Osteoblast (primary cell): Measurements from ENCODE around the gene HDAC2. TPM values are rescaled to one million over a fixed set of nuclear protein-coding genes. Genes with fewer than 3 reads are reported as not detected.

Source experiments
- DNase-seq: peaks from one replicate; pipeline ENCODE4 v3.0.0; 2011; ENCODE audit warnings: low spot score, mixed read lengths; ENCODE audit not compliant: insufficient read length; ENCODE audit errors: missing footprints
- H2AFZ ChIP-seq: 2 replicates; pipeline ENCODE4 v1.6.0; 2011; ENCODE audit warnings: mild to moderate bottlenecking, low read length
- H3K27ac ChIP-seq: 2 replicates; pipeline ENCODE4 v1.5.1; 2011; ENCODE audit warnings: mild to moderate bottlenecking, low read depth, low read length, moderate library complexity
- H3K27me3 ChIP-seq: 2 replicates; pipeline ENCODE4 v1.6.0; 2012; ENCODE audit warnings: mild to moderate bottlenecking, control low read depth, inconsistent platforms, low read length, moderate library complexity; ENCODE audit not compliant: insufficient read depth
- H3K36me3 ChIP-seq: 2 replicates; pipeline ENCODE4 v1.5.1; 2011; ENCODE audit warnings: mild to moderate bottlenecking, low read length, control low read depth, moderate library complexity; ENCODE audit not compliant: insufficient read depth
- H3K4me1 ChIP-seq: 2 replicates; pipeline ENCODE4 v1.5.1; 2011; ENCODE audit warnings: mild to moderate bottlenecking, low read length, control low read depth, moderate library complexity; ENCODE audit not compliant: insufficient read depth
- H3K4me2 ChIP-seq: 2 replicates; pipeline ENCODE4 v1.6.0; 2011; ENCODE audit warnings: mild to moderate bottlenecking, low read length; ENCODE audit not compliant: insufficient read depth
- H3K4me3 ChIP-seq: fragments of 200-600 bp; sonication (generic); 3 replicates; pipeline ENCODE4 v1.5.1; 2012; ENCODE audit warnings: mild to moderate bottlenecking, low read length, inconsistent platforms; ENCODE audit not compliant: insufficient read depth
- H3K79me2 ChIP-seq: 2 replicates; pipeline ENCODE4 v1.6.0; 2012; ENCODE audit warnings: mild to moderate bottlenecking, low read length, control low read depth, inconsistent platforms; ENCODE audit not compliant: insufficient read depth
- H3K9me3 ChIP-seq: 2 replicates; pipeline ENCODE4 v1.5.1; 2011; ENCODE audit warnings: low read depth, low read length, control low read depth
- H4K20me1 ChIP-seq: 2 replicates; pipeline ENCODE4 v1.6.0; 2012; ENCODE audit warnings: mild to moderate bottlenecking, low read length, control low read depth; ENCODE audit not compliant: insufficient read depth
- total RNA-seq: library from RNA; depleted of rRNA; stranded (reverse); fragments of >200 nt; gene quantifications from 2 replicates; pipeline ENCODE4 v1.2.3, GENCODE V29; 2012
- TF ChIP-seq, protein P1 (sequence below): IDR thresholded peaks from 2 replicates; pipeline ENCODE4 v1.5.1; 2011; ENCODE audit warnings: mild to moderate bottlenecking, low read depth, low read length, moderate library complexity; ENCODE audit errors: extremely low read depth

The HDAC2 gene
- total RNA-seq, 1 donor = 57.2 TPM

DNA sequence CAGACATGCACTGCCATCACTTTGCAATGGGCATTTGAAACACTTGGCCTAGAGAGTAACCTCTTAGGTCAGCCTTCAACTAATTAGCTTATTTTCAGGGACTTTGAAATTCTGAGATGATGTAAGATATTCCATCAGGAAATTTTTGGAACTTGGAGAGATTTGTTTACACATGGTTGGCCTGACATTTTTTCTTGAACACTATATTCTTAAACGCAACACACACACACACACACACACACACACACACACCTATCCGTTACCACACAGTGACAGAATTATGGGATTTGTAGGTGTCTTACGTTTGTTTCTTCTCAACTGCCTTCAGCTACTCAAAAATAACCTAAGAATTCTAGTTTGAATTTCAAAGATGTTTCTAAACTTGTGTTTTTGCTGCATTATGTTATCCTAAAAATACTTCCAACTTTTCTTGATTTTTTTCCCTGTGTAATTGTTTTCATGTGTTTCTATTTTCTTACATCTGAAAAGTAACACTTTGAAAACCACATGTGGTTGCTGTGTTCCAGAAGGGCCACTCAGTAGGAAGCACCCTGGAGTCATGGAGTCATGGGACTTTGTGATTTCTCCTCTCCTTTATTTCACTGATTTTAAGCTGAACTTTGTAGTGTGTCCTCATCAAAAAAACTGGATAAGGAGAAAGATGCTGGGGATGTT, 81.9 kb downstream of the HDAC2 start:
- Histone ChIP-seq H3K4me1 (peaks cover 9% of the 10 kb centered on the region), H3K36me3 (no peaks in the 10 kb centered on the region), H3K9me3 (no peaks in the 10 kb centered on the region), H4K20me1 (no peaks in the 10 kb centered on the region), H3K4me2 (no peak overlapping the region), H3K79me2 (no peaks in the 10 kb centered on the region), H3K27ac (no peak overlapping the region), H3K4me3 (no peak overlapping the region), H2AFZ (no peak overlapping the region), H3K27me3 (no peaks in the 10 kb centered on the region)
- no peak for DNase-seq
- TF ChIP-seq, protein P1, sequence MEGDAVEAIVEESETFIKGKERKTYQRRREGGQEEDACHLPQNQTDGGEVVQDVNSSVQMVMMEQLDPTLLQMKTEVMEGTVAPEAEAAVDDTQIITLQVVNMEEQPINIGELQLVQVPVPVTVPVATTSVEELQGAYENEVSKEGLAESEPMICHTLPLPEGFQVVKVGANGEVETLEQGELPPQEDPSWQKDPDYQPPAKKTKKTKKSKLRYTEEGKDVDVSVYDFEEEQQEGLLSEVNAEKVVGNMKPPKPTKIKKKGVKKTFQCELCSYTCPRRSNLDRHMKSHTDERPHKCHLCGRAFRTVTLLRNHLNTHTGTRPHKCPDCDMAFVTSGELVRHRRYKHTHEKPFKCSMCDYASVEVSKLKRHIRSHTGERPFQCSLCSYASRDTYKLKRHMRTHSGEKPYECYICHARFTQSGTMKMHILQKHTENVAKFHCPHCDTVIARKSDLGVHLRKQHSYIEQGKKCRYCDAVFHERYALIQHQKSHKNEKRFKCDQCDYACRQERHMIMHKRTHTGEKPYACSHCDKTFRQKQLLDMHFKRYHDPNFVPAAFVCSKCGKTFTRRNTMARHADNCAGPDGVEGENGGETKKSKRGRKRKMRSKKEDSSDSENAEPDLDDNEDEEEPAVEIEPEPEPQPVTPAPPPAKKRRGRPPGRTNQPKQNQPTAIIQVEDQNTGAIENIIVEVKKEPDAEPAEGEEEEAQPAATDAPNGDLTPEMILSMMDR = no peak

DNA sequence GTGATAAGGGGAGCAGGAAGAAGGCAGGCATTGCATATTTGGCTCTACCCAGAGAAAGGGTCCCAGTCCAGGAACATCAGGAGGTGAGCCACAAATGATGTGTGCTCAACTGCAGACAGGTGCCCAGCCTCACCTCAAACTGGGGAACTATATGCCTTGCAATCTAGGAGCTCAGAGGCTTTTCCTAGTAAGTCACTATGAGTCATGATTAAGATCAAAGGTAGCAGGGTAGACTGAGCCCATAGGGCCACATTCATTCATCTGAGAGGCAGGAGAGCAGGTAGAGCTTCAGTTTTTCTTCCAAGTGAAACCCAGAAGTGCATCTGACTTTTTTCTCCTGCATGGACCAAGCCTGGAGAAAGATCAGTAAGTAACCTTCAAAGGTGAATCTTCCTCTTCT, 82.5 kb downstream of the HDAC2 start:
- no peak overlapping the region for H2AFZ ChIP-seq
- H3K4me2 ChIP-seq = no peak overlapping the region
- no peak for DNase-seq
- TF ChIP-seq, protein P1 = no peak
- no peak overlapping the region for H3K4me3 ChIP-seq
- no peaks in the 10 kb centered on the region for H3K27me3 ChIP-seq
- peaks cover 4% of the 10 kb centered on the region for H3K4me1 ChIP-seq
- no peaks in the 10 kb centered on the region for H3K79me2 ChIP-seq
- no peaks in the 10 kb centered on the region for H3K36me3 ChIP-seq
- H4K20me1 ChIP-seq = no peaks in the 10 kb centered on the region
- H3K9me3 ChIP-seq = no peaks in the 10 kb centered on the region
- no peak overlapping the region for H3K27ac ChIP-seq

DNA sequence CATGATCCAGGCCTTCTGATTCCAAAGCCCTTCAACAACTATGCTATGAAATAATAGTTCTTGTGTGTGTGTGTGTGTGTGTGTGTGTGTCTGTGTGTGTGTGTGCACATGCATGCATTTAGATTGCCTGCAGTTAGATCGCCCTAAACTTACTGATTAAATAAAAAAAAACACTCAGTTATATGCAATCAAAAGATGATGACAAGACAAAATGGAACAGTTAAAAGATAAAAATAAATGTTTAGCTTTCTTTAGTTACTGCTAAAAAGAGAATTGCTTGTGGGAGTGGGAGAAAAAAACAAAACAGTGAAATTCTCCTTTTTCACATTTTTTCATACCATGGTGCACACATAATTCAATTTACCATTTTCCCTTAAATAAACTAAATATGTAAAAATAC, 84.4 kb downstream of the HDAC2 start:
- H3K4me2 ChIP-seq = no peak overlapping the region
- H3K9me3 ChIP-seq = no peaks in the 10 kb centered on the region
- H4K20me1 ChIP-seq = no peaks in the 10 kb centered on the region
- DNase-seq = no peak
- no peaks in the 10 kb centered on the region for H3K36me3 ChIP-seq
- H3K4me3 ChIP-seq = no peak overlapping the region
- no peak overlapping the region for H2AFZ ChIP-seq
- TF ChIP-seq, protein P1 = no peak
- no peaks in the 10 kb centered on the region for H3K4me1 ChIP-seq
- H3K27me3 ChIP-seq = no peaks in the 10 kb centered on the region
- no peak overlapping the region for H3K27ac ChIP-seq
- no peaks in the 10 kb centered on the region for H3K79me2 ChIP-seq

DNA sequence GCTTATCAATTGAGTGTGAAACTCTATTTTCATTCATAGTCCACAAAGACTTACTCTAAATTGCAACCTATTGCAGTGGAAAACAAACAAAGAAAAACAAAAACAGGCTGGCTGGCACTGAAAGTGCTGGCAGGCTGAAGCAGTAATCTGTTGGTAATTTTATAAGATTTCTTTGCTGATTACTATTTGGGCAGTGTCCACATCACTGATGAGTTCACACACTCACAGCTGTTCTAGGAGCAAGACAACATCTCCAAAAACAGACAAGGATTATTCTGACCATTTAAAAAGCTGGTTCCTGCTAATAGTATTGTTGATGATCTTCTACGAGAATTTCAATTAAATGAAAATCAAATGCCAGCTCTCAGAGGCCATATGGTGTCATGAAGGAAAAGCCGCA, 86.9 kb downstream of the HDAC2 start:
- Histone ChIP-seq H3K27me3 (no peaks in the 10 kb centered on the region), H3K9me3 (no peaks in the 10 kb centered on the region), H3K4me3 (no peak overlapping the region), H3K36me3 (no peaks in the 10 kb centered on the region), H2AFZ (no peak overlapping the region), H4K20me1 (no peaks in the 10 kb centered on the region), H3K79me2 (no peaks in the 10 kb centered on the region), H3K4me2 (no peak overlapping the region), H3K4me1 (peaks cover 6% of the 10 kb centered on the region), H3K27ac (no peak overlapping the region)
- no peak for DNase-seq
- TF ChIP-seq, protein P1 = no peak

Other genes starting within 250 kb of the HDAC2 start
- 535 and 570 TPM in 2 replicates for gene MARCKS, start 113.8 kb downstream of the HDAC2 start, total RNA-seq